Gastrocnemius medialis (tissue), 4 donors: ENCODE measurements around the gene SETD5.

Source experiments
- CTCF ChIP-seq, 5 experiments: fragments of 450-650 bp in 3 of 5; fragments of 200-600 bp in 2 of 5; sonication (generic) in 2 of 5; IDR thresholded peaks in 4 of 5; conservative IDR thresholded peaks in 1 of 5; 1 replicate in 4 of 5; 2 replicates in 1 of 5; pipeline ENCODE4 v1.5.1; 2016 to 2019; ENCODE audit warnings: antibody characterized with exemption in 5 of 5, mild to moderate bottlenecking in 3 of 5, moderate library complexity in 3 of 5
- POLR2A ChIP-seq, 2 donors: fragments of 450-650 bp; IDR thresholded peaks; one replicate each; pipeline ENCODE4 v1.6.1; 2017; ENCODE audit warnings: antibody characterized with exemption in 2 of 2, mild to moderate bottlenecking in 2 of 2, moderate library complexity in 2 of 2

GRCh38 chr3:9386078-9386459 lies 11.3 kb upstream of the SETD5 start:
- TF ChIP-seq CTCF (IDR thresholded peaks at IDR 0.05 in 4 of 5, conservative IDR thresholded peaks at IDR 0.05 in 1 of 5) (no peak), POLR2A (IDR thresholded peaks at IDR 0.05) (no peak)
